Sigmoid colon (tissue), 4 donors: Measurements from ENCODE around the gene MLPH.

ENCODE experiments used
- CTCF ChIP-seq, 4 experiments: fragments of 450-650 bp in 3 of 4; fragments of 200-600 bp in 1 of 4; IDR thresholded peaks; one replicate each; pipeline ENCODE4 v1.5.1; 2016 to 2019; ENCODE audit warnings: antibody characterized with exemption in 4 of 4, mild to moderate bottlenecking in 3 of 4, moderate library complexity in 2 of 4
- EP300 ChIP-seq, 4 donors: sonication (generic); formaldehyde crosslinking; IDR thresholded peaks; one replicate each; pipeline ENCODE4 v1.6.1; 2017; ENCODE audit warnings: antibody characterized with exemption in 4 of 4

GRCh38 chr2:237603718-237604362, 116.8 kb downstream of the MLPH start:
- TF ChIP-seq CTCF (IDR thresholded peaks at IDR 0.05) (no peak), EP300 (IDR thresholded peaks at IDR 0.05) (peak in 1 of 4 donors; percentile 18)
